ENCODE measurements around the gene HSDL1.

DNA sequence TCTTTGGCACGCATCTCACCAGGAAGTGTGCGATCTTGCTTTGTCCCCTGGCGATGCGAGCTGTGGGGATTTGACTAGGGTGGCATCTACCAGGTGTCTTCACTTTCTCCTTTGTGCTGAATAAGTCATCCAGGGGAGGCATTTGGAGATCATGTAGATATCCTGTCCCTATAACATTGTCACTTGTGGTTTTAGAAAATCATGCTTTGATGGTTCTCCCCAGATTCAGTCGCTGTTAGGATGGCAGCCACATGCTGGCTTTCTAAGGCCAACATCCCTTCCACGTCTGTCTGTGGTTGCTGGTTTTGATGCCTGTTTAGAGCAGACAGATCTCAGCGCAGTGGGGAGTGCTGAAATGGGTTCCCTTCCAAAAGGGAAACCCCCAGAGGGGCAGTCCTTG, 48.5 kb upstream of the HSDL1 start:
- no peak for TF ChIP-seq POLR2A (IDR thresholded peaks at IDR 0.05)
- TF ChIP-seq, protein P1, sequence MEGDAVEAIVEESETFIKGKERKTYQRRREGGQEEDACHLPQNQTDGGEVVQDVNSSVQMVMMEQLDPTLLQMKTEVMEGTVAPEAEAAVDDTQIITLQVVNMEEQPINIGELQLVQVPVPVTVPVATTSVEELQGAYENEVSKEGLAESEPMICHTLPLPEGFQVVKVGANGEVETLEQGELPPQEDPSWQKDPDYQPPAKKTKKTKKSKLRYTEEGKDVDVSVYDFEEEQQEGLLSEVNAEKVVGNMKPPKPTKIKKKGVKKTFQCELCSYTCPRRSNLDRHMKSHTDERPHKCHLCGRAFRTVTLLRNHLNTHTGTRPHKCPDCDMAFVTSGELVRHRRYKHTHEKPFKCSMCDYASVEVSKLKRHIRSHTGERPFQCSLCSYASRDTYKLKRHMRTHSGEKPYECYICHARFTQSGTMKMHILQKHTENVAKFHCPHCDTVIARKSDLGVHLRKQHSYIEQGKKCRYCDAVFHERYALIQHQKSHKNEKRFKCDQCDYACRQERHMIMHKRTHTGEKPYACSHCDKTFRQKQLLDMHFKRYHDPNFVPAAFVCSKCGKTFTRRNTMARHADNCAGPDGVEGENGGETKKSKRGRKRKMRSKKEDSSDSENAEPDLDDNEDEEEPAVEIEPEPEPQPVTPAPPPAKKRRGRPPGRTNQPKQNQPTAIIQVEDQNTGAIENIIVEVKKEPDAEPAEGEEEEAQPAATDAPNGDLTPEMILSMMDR (IDR thresholded peaks at IDR 0.05): no peak
